GM18502 (cell line): ENCODE measurements around the gene SHROOM3.

Experiments used
- ATAC-seq: cut with Tn5 transposase; IDR thresholded peaks from one replicate; pipeline ENCODE4 v1.9.1; 2021; ENCODE audit warnings: mild to moderate bottlenecking; ENCODE audit not compliant: unreplicated experiment, poor library complexity

Gene SHROOM3

GRCh38 chr4:76732246-76732645 is 297.2 kb downstream of the SHROOM3 start:
- no peak for ATAC-seq

- ATAC-seq: no peak
Observed at GRCh38 chr4:76733068-76733771, 298.2 kb downstream of the SHROOM3 start.

GRCh38 chr4:76736414-76736813 is 301.4 kb downstream of the SHROOM3 start:
- no peak for ATAC-seq

GRCh38 chr4:76737180-76737579 is 302.2 kb downstream of the SHROOM3 start:
- no peak for ATAC-seq

GRCh38 chr4:76737771-76738085 is 302.7 kb downstream of the SHROOM3 start:
- ATAC-seq: no peak

- no peak for ATAC-seq
Observed at GRCh38 chr4:76738086-76738931, 303.3 kb downstream of the SHROOM3 start.

- ATAC-seq: no peak
Observed at GRCh38 chr4:76740192-76740591, 305.2 kb downstream of the SHROOM3 start.

GRCh38 chr4:76740866-76741662 is 306.0 kb downstream of the SHROOM3 start:
- ATAC-seq: no peak

- no peak for ATAC-seq
Observed at GRCh38 chr4:76741663-76742020, 306.6 kb downstream of the SHROOM3 start.

GRCh38 chr4:76744241-76744921 is 309.4 kb downstream of the SHROOM3 start:
- no peak for ATAC-seq

- no peak for ATAC-seq
Observed at GRCh38 chr4:76745240-76745639, 310.2 kb downstream of the SHROOM3 start.

GRCh38 chr4:76747563-76747962 is 312.5 kb downstream of the SHROOM3 start:
- no peak for ATAC-seq

- ATAC-seq: no peak
Observed at GRCh38 chr4:76748649-76749048, 313.6 kb downstream of the SHROOM3 start.

GRCh38 chr4:76749355-76749754 is 314.3 kb downstream of the SHROOM3 start:
- no peak for ATAC-seq

GRCh38 chr4:76750716-76751115 is 315.7 kb downstream of the SHROOM3 start:
- no peak for ATAC-seq

- no peak for ATAC-seq
Observed at GRCh38 chr4:76751612-76752343, 316.7 kb downstream of the SHROOM3 start.

- ATAC-seq: no peak
Observed at GRCh38 chr4:76752861-76753501, 318.0 kb downstream of the SHROOM3 start.

GRCh38 chr4:76753814-76754213 is 318.8 kb downstream of the SHROOM3 start:
- no peak for ATAC-seq

- ATAC-seq: no peak
Observed at GRCh38 chr4:76754439-76754838, 319.4 kb downstream of the SHROOM3 start.
